ENCODE measurements around the gene P2RX6.

GRCh38 chr22:20976291-20976877, 38.6 kb upstream of the P2RX6 start:
- no peak for TF ChIP-seq CTCF (IDR thresholded peaks at IDR 0.05)
- no peak for TF ChIP-seq ZFX (IDR thresholded peaks at IDR 0.05; ENCODE audit: borderline replicate concordance)
